ENCODE data around the gene KDM7A.

- TF ChIP-seq CTCF (IDR thresholded peaks at IDR 0.05) (no peak), EP300 (IDR thresholded peaks at IDR 0.05) (no peak)
Measured at GRCh38 chr7:140211698-140212097, 34.9 kb upstream of the KDM7A start.

Data from ovary (tissue), 3 donors.